ENCODE data around the gene PTGDS.

Gene PTGDS

GRCh38 chr9:136958898-136959850, 18.1 kb upstream of the PTGDS start:
- no peak for DNase-seq

DNA sequence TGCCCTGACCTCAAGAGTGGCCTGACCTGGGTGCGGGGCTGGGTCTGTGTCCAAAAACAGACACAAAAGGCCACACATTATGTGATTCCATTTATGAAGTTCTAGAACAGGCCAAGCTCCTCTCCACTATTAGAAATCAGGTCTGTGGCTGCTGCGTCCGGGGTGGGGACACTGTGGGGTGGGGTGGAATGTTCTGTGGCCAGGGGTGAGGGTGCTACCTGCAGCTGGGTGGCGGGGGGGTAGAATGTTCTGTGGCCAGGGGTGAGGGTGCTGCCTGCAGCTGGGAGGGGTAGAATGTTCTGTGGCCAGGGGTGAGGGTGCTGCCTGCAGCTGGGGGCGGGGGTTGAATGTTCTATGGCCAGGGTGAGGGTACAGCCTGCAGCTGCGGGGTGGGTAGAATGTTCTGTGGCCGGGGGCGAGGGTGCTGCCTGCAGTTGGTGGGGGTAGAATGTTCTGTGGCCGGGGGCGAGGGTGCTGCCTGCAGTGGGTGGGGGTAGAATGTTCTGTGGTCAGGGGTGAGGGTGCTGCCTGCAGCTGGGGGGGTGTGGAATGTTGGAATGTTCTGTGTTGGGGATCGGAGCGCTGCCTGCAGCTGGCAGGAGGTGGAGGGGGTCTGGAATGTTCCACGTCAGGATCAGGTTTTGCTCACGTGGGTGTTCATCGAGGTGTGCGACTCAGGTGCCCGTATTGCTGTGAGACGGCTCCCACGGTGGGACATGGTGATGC, 16.9 kb upstream of the PTGDS start:
- DNase-seq = no peak

- no peak for DNase-seq
Observed at GRCh38 chr9:136960938-136961275, 16.4 kb upstream of the PTGDS start.

- DNase-seq = no peak
Observed at GRCh38 chr9:136961279-136962065, 15.8 kb upstream of the PTGDS start.

DNA sequence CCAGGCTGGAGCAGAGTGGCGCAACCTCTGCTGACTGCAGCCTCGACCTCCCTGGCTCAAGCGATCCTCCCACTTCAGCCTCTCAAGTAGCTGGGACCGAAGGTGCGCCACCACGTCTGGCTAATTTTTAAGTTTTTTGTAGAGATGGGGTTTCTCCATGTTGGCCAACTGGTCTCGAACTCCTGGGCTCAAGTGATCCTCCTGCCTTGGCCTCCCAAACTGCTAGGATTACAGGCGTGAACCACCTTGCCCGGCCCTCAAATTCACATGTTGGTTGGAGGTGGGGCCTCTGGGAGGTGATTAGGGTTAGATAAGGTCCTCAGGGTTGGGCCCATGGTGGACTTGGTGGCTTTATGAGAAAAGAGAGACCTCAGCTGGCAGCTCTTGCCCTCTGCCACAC, 15.1 kb upstream of the PTGDS start:
- no peak for DNase-seq

DNA sequence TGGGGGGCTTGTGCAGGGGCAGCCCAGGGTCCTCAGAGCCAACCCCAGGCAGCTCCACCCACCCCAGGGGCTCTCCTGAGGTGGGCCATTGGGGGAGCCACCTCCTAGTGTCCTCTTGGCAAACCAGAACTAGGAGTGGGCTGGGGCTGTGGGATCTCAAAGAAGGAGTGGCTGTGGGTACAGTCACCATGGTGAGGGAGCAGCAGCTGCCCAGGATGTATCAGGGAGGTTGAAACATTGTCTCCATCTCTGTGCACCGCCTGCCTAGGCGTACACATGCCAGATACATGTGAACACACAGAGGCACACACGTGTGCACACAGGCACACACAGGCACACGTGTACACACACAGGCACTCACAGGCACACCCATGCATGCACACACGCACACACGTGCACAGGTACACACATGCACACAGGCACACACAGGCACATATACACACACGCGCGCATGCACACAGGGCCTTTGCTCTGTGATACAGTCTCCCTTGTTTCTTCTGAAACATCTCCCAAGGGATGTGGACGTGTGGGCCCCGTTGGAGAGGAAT, 14.5 kb upstream of the PTGDS start:
- no peak for DNase-seq

DNA sequence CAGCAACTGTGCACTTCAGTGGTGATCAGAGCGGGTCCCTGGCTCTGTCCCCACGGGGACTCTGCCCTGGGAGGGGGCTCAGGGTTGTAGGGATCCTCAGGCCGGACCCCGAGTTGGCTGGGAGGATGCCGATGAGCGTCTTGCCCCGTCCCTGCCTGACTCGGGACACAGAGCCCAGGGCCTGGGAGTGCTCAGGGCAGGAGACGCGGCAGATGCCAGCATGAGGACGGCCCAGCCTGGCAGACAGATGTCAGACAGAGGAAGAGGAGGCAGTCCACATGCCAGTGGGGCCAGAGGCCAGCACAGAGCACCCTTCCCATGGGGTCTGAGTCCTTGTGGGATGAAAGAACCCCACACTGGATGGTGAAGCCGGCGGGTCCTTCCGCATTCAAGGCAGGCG, 14.0 kb upstream of the PTGDS start:
- no peak for DNase-seq

DNA sequence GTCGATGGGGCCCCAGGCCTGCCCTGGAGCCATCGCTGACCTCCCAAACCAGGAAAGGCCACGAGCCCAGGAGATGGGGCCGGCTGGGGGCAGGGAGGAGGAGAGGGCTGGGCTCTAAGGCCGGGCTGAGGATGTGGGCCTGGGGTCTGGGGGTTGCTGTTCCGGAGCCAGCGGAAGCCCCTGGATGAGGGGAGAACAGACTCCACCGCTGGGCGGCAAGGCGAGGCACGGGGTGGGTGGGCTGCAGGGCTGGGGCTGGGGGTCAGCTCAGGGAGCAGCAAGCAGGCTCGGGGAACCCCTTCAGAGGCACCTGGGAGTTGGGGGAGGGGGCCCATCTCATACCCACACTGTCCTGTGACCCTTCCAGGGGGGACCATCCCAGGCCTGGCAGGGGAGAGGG, 13.6 kb upstream of the PTGDS start:
- no peak for DNase-seq

GRCh38 chr9:136964171-136964689, 13.1 kb upstream of the PTGDS start:
- DNase-seq = no peak

DNA sequence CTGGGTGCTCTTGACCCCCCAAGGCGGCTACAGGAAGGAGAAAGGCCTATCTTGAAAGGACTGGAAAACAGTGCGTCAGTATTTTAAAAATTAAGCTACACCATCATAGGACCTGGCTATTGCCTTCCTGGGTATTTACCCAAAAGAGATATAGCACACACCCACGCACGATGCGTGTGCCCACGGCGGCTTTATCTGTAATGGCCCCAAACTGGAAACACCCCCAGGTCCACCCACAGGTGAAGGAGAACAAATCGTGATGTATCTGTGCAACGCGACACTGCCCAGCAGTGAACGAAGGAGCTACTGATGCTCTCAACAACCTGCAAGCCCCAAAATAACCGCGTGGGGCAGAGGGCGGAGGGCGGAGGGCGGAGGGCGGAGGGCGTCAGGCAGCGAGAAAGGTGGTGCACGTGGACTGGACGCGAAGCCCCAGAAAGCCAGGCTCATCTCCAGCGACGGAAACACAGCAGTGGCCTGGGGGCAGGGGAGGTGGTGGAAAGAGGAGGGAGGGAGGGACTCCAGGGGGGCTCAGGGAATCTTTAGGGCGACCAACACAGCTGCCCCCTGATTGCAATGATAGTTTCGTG, 12.4 kb upstream of the PTGDS start:
- DNase-seq = no peak

- no peak for DNase-seq
Observed at GRCh38 chr9:136965771-136966484, 11.4 kb upstream of the PTGDS start.

- no peak for DNase-seq
Observed at GRCh38 chr9:136968333-136969127, 8.8 kb upstream of the PTGDS start.

DNA sequence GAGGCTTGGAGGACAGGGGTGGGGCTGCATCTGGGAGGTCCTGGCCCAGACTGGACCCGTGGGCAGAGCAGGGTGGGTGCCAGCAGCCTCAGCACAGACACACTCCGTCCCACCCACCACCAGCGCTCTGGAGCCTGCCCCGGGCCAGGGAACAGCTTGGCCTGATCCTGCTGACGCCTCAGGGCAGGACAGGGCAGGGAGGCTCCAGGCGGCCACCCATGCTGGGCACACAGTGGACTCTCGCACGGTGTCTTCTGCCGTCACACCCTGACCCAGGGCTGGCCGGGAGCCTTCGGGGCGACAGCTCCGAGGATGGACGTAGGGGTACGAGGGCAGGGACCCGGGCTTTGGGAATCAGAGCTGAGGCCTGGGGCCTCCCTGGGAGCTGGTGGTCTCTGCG, 8.2 kb upstream of the PTGDS start:
- no peak for DNase-seq

DNA sequence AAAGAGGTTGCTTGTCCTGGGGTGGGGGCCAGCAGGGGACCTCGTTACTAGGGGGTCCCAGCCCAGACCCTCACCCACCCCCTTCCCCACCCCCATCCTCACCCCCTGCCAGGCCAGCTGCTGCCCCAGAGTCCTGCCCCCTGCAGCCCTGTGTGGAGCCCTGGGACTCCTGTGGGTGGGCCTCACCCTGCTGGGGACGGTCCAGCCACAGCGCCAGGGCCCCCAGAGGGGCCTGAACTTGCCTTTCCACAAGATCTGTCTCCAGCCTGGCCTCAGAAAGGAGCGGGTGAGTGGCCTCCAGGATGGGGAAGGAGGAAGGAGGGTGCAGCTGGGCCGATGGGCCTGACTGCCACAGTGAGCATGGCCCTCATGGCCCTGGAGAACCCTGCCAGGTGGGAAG, 7.5 kb upstream of the PTGDS start:
- DNase-seq = no peak

DNA sequence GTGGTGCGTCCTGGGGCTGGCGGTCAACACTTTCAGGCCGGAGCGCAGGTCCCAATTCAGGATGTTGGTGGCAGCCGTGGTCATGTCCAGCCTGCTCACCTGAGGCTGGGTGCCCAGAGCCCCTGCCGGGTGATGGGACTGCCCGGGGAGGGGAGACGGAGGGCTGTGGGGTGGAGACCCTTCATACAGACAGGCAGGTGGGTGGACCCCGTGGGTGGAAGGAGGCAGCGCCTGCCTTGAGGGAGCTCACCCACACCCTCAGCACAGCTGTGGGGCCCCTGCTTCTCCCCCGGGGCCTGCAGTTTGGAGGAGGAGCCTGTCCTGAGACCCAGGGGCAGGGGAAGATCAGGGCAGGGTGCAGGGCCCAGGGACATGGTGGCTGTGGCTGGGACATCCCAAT, 6.9 kb upstream of the PTGDS start:
- no peak for DNase-seq

DNA sequence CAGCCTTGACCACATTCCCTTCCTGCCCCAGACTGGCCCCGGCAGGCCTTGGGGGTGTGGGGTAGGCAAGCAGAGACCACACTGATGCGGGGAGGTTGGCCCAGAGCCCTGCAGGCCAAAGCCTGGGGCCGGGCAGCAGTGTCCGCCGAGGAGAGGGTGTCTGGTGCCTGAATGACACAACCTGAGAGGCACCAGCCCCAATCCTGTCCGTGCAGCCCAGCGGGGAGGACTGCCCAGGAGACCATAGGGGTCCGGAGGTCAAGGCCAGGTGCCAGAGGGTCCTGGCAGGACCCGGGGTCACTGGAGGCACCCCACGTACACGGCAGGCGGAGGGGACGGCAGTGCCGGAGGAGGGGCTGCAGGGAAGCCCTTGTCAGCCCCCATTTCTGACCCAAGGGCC, 5.6 kb upstream of the PTGDS start:
- DNase-seq = no peak

- DNase-seq = no peak
Observed at GRCh38 chr9:136972335-136972734, 5.0 kb upstream of the PTGDS start.

GRCh38 chr9:136972743-136973142, 4.6 kb upstream of the PTGDS start:
- no peak for DNase-seq

- no peak for DNase-seq
Observed at GRCh38 chr9:136973618-136974617, 3.4 kb upstream of the PTGDS start.
